Measurements from ENCODE around the gene FAM234B.
A peak's percentile ranks its signal among the peaks of the same experiment; 100 is the strongest.
"Not testable (repeated sequence)": the region's sequence is repeated elsewhere in the genome, so short reads cannot be mapped to it uniquely, and the experiment has no call there.

Gene FAM234B

DNA sequence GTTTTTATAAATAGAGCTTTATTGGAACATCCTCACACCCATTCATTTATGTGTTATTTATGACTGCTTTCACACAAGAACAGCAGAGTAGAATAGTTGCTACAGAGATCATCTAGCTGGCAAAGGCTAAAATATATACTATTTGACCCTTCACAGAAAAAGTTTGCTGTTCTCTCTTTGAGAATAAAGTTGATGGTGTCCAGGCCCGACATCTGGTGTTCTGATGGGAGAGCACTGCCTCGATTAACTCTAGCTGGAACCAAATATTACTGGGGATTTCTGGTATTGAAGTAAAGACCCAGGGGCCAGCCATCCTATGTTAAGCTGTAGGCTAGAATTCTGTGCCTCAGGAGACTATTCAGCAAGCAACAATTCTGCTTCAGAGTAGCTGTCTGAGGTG is 21.8 kb downstream of the FAM234B start:
- no peak for DNase-seq

DNA sequence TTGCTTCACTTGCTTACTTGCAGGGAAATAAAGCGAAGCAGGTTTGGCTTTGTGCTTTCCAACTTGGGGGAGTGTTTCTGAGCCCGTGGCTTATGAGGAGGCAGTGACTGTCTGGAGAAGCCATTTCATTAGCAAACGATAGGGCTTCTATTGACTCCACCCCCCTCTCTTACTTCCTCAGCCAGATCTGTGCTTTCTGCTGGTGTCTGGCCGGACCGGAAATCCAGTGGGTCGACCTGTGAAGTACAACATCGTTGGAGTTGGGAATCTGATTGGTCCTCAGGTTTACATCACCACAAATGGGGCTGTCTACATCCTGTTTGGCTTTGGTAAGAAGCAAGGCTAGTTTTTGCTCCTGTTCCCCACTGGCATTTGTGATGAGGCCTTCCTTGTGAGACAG is 22.3 kb downstream of the FAM234B start:
- no peak for DNase-seq

DNA sequence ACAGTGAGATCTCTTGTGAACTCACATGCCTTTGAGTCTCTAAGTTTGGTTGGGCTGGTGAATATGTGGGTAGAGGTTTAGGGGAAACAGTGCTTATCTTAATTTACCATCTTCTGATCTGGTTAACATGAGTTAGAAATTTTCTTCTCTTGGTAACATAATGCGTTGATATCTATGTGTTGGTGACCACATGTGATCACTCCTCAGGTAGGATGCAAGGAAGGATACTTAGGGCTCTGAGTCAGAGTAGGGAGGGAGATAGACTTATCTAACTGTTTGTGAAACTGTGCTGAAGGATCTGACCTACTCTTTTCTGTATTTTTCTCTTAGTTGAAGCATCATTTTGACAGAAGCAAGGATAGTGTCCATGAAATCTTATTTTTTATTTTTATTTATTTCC is 23.1 kb downstream of the FAM234B start:
- no peak for DNase-seq

DNA sequence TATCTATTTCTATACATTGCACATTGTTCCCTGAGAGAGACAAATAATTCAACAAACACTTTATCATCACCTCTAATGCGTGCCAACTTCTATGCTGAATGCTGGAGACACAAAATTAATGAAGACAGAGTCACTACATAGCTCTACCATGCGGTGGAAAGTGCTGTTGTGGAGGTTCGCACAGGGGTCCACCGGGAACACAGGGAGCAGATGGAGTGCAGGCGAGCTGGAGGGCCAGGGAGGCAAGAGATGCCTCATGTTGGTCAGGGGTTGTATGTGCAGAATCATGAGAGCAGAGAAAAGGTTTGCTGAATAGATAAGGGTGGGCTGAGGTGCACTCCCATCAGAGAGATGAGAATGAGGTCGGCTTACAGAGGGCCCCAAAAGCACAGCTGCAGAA is 25.2 kb downstream of the FAM234B start:
- DNase-seq = no peak

DNA sequence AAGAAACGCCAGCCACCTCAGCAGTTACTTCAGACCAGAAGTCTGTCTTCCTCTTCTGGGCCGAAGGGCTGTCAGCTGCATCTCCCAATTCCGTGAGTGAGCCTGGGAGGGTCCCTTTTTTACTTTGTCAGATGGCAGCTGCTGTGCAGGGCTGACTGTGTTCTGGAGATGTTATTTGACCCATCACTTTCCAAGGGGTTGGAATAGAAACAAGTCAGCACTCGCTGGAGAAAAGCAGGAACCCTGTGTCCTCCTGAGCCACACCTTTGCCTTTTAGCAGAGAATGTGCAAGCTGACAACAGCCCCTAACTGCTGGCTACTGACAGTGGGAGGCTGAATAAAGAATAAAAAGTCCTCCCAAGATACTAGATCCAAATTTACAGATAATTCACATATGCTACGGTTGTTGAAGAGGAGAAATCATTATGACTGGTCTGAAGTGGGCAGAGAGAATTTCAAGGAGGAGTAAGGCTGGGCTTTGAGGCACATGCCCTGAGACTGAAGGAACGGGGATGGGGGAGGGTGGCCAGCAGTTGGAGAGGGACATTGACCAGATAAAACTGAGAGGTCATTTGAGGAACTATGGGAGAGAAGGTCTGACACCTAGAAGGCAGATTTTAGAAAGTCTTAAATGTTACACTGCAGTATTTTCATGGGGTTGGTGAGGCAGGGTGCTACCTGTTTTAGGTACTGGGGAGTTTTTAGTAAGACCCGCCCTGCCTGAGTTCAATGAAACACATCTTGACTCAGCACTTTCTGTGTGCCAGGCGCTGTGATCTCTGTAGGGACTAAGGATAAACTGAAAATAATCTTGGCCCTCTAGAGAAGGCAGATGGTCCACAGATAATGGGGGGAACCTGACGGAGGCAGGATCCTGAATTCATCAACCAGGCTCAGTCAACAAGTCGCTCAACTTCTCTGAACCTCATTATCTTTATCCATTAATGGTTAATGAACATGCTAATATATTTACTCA is 27.4 kb downstream of the FAM234B start:
- DNase-seq = no peak

DNA sequence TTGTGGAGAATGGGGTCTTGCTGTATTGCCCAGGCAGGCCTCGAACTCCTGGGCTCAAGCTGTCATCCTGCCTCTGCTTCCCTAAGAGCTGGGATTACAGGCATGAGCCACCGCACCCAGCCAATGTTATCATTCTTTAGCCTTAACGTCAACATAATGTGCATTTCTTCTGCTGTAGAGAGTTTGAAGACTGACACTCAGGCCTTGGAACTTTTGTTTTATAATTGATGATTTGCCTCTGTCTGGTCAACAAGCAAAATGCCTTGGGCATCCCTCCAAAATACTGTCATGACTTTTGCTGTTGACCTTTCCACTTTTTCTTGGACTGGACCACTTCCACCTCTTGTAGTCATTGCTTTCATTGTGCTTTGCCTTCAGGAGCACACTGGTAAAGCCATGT is 29.0 kb downstream of the FAM234B start:
- no peak for DNase-seq

DNA sequence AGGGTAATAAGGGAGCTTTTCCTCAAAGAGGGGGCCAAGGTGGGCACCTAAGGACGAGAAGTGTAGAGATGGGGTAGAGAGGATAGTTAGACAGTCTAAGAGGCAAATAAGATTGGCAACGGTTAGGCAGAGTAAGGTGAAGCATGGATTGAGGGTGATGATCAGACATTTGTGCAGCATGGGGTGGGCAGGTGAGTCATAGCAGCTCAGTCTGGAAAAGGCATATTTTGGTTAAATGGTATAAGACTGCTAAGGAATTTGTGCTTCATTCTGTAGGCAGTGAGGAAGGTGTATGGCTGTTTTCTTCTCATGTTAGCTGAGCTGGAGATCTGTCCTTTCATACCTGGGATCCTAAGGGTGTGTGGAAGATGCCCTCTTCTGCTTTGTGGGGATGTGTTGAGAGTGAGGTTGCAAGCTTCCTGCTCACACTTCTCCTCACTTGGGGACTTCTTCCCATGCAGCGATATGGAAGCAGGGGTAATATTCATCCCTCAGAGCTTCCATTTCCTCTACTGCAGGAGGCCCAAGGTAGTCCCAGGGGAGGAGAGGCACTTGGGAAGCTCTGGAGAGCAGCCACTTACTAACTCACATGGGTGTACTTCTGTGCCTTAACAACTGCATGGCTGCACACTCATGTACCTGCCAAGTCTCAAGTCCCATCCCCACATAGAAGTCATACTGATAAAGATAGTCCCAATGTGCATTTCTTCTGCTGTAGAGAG is 30.4 kb downstream of the FAM234B start:
- DNase-seq = no peak

DNA sequence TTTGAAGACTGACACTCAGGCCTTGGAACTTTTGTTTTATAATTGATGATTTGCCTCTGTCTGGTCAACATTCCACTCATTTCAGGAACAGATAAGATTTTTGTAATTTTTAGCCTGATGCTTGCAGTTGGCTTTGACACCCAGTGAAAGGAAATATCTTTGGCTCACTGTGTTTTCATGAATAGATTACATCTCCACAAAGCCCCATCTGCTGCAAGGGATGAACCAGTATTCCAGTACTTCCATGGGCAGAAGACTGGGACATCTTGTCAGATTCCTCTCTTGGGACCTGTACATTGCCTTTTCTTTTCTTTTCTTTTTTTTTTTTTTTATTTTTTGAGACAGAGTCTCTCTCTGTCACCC is 30.9 kb downstream of the FAM234B start:
- no peak for DNase-seq

DNA sequence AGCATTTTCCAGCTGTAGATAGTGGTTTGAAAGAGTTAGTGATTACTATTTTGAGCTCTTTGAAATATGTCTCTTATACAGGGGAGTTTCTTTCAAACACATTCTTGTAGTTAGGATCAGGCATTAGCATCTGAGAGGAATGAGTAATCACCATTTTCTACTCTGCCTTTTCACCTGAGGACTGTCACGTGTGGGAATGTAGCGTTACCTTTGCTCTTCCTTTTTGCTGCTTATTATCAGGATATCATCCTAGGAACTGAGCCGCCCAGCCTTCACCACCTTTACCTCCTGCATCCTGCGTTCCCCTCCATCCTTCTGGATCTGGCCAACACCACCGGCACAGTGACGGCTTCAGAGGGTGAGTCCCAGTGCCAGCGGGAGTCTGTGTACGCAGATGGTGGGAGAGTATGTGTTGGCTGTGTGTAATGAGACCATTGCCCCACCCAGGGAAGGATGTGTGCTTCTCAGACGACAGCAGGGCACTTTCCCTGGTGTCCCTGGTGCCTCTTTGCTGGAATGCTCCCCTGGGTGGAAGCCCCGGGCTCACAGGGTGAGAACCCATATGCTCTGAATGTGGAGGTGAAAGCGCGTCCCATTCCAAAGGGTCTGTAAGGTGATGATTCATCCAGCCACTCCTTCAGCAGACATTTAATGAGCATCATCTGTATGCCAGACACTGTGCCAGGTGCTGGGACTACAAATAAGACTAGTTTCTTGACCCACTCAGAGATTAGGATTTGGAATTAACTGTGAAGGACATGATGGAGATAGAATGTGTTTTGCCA is 31.8 kb downstream of the FAM234B start:
- no peak for DNase-seq

DNA sequence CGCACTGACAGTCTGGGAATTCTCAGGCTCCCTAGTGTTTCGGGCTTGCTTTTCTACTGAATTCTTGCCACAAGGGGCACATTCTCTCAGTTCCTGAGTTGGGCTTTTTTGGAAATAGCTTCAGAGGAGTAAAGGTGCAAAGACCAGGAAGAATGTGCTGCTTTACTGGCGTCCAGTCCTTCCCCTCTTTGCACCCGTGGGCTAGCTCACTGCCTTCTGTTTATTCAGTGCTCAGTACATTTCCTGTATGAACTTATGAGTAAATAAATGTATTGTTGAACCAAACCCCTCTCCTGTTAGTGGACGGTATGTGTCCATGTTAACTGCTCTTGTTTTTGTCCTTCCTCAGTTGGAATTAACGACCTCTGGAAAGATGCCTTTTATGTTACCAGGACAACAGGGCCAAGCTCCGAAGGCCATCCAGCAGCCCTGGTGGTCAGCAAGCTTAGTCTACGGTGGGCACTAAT is 35.3 kb downstream of the FAM234B start:
- DNase-seq = no peak

DNA sequence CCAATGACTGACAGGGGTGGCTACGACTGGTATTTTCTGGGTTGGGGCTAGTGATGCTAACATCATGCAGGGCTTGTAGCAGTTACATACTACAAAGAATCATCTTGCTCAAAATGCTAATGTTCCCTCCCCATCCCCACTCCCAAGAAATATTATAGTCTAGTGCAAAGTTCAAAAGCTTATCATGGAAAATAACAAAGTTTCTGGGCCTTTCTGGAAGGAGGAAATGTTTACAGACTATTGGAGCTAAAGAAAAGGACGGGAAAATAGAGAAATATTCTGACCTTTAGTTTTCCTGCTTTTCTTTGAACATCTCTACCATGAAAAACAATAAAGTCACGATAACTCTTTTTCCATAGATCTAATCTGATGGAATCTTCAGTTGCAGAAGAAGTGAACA is 36.1 kb downstream of the FAM234B start:
- no peak for DNase-seq

DNA sequence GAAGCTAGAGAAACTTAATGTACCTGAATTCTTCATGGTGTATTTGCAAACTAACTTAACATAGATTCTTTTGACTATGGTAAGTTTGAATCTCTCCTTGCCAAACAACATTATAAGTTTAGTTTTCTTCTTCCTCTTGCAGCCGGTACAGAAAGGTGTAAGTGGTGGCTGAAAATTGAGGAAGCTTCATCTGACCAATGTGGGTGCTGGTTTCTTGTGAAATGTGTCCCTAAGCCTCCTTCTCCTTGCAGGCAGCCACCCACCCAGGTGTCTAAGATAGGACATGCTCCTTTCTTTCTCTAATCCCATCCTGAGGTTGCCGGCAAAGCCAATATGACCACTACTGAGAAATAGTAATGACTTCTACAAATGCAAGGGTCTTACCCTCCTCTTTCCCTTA is 38.7 kb downstream of the FAM234B start:
- no peak for DNase-seq

DNA sequence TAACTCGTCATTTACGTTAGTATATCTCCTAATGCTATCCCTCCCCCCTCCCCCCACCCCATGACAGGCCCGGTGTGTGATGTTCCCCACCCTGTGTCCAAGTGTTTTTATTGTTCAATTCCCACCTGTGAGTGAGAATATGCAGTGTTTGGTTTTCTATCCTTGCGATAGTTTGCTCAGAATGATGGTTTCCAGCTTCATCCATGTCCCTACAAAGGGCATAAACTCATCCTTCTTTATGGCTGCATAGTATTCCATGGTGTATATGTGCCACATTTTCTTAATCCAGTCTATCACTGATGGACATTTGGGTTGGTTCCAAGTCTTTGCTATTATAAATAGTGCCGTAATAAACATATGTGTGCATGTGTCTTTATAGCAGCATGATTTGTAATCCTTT is 39.5 kb downstream of the FAM234B start:
- DNase-seq = not testable (repeated sequence)

DNA sequence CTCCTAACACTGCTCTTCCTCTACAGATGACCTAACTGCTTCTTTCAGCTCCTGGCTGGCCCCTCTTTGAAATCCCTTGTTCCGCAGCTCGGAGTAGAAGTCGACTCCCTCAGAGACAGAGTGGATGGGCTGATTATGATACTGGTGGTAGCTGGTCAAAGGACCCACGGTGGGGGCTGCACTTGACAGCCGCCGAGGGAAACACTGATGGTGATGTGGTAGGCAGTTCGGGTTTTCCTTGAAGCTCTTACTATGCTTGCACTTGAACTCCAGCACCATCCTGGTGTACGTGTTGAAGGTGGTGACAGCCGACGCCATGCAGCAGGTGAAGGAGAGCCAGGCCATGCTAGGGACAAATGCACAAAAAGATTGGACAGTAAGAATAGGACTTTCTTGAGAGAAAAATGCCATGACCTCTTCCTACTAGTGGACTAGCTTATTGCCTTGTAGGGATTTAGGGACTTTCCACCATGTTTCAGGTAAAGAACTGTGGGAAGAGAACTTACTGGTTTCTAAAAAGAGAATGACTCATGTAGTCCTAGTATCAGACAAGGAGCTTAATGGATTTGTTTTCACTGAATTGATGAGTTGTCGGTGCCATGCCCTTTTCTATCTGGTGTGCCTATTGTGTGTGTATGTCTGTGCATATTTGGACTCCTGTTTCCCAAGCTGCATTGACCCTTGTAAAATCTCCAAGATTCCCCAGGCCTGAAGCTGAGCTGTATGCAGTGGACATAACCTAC is 40.9 kb downstream of the FAM234B start:
- no peak for DNase-seq

DNA sequence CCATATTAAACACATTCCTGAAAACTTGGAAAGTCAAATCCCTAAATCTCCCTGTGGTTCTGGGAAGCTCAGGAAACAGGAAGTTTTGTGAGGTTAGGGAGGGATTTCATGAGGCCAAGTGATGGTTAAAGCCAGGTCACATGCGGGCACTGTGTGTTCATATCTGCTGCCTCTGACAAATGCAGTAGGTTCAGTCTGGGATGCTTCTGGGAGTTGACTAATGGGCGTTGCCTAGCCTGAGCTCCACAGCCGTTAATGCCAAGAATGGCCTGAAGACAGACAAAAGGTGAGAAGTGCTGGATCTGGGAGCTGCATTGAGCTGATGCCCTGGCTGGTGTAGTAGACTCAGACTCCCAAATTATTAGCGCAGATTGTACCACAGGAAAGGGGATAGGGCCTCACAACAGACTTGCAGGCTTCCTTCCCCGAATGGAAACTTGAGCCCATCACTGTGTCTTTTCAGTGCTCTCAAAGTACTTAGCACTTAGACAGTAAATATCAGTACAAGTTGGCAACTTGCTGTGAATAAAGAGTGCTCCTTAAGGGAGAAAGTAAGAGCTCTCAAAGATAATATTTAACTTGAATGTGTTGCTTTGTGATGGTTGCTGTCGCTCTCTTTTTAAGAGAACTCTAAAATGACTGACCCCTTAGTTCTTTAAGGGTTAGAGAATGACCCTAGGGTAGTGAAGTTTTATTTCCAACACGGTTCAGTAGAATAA is 41.9 kb downstream of the FAM234B start:
- no peak for DNase-seq

DNA sequence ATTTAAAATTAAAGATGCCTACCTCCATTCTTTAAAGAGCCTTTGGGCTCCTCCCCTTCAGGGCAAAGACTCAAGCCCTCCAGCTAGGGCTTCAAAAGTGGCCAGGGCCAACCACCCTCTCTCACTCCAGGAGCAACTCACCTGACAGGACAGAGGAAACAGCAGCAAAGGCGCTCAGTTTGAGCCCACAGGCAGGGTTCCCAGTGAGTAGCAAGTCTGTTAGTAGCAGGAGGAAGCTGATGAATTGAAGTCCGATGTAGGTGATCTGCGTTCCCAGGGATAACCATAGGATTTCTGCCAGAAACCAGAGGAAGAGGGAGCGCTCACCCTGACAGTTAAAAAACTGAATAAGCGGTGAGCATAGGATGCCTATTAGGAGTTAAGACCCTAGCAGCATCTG is 43.6 kb downstream of the FAM234B start:
- no peak for DNase-seq

DNA sequence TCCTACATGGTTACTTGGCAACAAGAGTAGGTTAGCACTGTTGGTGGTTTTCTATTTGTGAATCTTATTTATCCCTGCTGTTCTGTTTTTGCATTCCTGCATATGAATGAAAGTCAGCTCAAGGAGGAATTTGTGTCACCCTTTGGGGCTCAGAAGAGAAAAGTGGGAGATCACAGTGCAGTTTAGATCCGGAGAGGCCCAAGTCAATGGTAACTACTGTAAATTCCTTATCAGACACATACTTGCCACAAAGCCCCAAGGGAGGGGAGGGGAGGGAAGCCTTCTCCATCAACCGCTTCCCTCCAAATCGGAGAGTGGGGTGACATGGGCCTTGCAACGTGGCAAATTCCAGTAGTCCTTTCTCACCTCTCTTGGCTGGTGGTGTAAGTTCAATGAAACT is 44.3 kb downstream of the FAM234B start:
- no peak for DNase-seq

DNA sequence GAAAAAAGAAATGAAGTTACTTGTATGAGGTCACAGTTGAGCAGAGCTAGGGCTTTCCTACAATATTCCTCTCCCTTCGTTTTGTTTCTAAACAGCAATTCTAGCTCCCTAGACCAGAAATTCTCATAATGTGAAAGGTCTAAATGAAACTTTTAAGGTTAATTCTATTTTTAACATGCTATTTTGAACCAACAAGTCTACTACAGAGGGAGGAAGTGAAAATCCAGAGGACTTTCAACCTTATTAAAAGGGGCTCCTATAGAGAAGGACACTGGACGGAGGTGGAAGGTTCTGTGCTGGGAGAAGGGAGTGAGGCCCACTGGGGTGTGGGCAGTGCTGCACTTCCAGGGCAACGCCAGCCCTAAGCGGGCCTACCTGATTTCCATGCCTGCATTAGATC is 45.9 kb downstream of the FAM234B start:
- DNase-seq = no peak

DNA sequence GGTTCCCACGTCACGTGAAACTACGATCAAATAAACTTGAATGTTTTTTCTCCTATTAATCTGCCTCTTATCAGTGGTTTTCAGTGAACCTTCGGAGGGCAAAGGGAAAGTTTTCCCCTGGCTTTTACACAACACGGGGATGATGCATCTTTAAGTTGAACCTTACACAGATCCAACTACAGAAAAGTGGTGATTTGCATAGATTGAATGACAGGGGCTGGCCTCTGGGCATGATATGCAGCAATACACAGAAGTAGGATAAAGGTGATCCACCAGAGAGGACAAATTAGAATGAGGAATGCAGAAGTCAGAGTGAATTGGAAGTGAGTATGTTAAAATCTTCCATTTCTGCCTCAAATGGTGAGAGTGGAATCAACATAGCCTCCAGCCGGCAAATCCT is 47.7 kb downstream of the FAM234B start:
- peak; percentile 39 to 55 for DNase-seq

DNA sequence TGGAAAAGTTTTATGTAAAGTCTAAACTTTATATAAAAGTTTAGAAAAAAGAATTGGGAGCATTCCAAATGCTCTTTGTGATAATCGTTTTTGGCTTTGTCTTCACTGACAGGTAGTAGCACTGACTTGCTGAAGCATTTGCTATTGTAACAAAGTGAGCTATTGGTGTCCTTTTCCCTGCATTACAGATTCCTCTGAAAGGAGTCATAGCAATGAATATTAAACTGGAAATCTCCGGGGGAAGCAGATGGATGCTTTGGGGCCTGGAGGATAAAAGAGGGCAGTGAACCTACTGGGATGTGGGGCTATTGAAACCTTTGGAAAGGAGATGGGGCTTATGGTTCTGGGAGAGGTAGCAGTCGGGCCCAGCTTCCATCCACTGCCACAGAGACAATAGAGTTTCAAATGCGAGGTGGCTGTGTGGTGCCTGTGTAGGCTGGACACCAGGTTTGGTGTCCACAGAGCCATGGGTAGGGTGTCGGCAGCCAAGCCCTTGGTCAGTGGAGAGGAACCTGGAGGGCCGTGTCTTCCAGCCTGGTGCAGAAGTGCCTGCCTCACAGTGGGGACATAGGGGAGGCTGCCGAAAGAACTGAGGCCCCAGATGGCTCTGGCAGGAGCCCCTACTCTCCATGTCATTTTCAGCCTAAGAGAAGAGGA is 49.1 kb downstream of the FAM234B start:
- no peak for DNase-seq

DNA sequence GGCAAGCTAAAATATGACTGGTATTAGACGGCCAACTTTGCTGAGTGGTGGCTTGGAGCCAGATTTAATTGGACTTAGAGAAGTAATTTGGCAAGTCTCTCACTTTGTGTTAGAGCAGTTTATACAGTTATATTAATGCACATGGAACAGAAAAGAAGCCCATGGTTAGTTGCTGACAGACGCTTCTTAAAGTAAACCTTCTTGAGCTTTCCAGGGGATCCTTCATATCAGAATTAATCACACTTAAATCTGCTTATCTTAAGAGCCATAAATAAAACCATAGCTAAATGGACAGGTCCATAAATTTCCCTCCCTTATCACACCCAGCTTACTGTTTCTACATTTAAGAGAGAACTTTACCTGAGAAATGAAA is 49.7 kb downstream of the FAM234B start:
- no peak for DNase-seq

DNA sequence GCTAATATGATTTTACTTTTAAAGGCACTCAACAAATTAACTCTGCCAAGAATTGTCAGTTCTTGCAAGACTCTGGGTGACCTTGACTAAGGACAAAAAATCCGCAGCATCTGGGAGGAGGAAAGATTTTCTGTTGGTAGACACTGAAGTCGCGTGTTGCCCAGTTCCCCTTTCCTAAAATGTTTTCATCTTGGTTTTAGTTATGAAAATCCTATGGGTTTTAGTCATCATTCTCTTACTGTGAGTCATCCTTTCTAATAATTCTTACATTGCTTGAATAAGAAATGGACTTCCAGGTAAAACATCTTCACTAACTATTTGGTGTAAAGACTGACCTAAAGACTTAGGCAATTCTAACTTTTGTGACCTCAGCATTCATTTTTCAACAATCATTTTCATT is 50.2 kb downstream of the FAM234B start:
- no peak for DNase-seq

Measured in NCI-H526 (cell line).